SK-N-DZ (cell line): Measurements from ENCODE around the gene PGAM2.

Experiments
- DNase-seq: peaks from one replicate; pipeline ENCODE4 v3.0.0-alpha.2; 2015; ENCODE audit warnings: low spot score

PGAM2 gene

GRCh38 chr7:44085546-44085945 is 20.2 kb upstream of the PGAM2 start:
- no peak for DNase-seq

DNA sequence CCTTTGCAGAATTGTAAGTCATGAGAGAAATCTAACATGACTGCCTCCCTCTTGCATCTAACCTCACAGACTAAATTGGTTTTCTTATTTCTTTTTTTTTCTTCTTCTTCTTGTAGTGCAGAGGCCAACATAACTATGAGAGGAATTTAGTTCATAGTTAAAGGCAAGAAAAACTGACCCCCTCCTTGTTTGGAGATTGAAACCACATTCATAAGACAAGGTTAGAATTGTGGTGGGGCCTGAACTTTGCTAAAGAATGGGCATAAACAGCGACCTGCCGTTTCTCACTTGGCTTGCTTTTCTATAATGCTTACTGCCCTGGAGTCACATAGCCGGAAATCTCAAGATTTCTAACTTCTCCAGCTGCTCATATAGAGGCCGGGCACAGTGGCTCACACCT is 19.3 kb upstream of the PGAM2 start:
- no peak for DNase-seq

DNA sequence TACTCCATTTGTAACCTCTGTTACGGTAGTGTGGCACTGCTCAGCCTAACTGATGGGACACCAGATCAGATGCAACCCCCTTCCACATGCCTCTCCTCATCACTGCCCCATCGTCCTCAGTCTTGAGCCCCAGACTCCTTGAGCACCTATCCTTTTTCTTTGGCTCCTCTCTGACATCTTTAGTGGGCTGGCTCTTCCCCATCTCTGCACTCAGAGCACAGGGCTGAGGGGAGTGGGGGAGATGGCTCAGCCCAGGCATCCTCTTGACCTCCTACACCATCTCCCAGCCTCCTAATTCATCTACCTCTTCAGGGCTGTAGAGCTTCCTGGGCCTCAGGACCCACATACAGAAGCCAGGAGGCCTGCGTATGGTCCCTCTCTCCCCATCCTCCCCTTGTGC is 18.4 kb upstream of the PGAM2 start:
- no peak for DNase-seq

DNA sequence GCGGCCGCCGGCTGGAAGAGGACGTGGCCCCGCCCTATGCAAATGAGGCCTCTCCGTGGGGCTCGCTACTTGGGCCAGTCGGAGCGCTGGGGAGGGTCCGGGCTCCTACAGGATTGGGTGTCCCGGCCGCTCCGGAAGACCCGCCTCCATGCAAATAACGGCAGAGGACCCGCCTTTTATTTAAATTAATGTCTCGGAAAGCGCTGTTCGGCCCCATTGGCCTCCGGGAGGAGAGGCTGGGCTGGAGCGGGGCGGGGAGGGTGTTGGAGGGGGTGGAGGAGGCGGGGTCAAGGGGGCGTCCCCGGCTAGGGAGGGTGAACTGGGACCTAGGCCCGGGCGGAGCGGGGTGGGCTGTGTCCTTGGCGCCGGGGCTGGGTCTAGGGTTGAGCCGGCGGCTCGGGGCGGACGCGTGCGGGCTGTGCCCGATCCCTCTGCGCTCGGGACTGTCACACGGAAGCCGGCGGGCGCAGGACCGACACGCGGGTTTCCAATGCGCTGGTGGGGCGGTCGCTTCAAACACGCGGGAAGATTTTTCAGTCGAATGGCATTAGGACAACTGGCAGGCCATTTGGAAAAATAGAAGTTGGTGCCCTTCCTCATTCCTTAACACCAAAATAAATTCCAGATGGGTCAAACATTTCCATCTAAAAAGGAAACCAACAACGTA is 17.3 kb upstream of the PGAM2 start:
- DNase-seq = peak; percentile 99

DNA sequence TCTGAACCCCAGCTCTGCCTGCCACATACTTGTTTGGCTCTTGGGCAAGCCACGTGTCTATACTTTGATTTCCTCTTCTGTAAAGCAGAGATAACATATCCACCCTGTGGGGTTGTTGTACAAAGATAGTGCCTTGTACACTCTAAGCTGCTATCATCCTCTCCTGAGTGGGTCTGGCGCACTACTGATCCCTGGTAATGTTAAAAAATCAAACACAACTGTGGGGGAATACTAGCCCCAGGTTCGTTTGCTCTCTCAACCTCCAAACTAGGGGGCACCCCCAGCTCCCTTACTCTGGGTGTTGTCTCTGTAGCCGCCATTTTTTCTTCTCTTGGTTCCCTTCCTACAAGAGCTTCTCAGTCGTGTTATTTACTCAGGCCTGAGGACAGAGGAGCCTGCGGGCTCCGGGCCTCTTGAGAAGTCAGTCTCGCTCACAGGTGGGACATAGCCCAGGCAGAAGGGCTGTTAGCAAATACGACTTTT is 15.9 kb upstream of the PGAM2 start:
- DNase-seq = no peak

GRCh38 chr7:44080686-44081265 is 15.4 kb upstream of the PGAM2 start:
- DNase-seq = no peak

- no peak for DNase-seq
Measured at GRCh38 chr7:44080118-44080517, 14.8 kb upstream of the PGAM2 start.

DNA sequence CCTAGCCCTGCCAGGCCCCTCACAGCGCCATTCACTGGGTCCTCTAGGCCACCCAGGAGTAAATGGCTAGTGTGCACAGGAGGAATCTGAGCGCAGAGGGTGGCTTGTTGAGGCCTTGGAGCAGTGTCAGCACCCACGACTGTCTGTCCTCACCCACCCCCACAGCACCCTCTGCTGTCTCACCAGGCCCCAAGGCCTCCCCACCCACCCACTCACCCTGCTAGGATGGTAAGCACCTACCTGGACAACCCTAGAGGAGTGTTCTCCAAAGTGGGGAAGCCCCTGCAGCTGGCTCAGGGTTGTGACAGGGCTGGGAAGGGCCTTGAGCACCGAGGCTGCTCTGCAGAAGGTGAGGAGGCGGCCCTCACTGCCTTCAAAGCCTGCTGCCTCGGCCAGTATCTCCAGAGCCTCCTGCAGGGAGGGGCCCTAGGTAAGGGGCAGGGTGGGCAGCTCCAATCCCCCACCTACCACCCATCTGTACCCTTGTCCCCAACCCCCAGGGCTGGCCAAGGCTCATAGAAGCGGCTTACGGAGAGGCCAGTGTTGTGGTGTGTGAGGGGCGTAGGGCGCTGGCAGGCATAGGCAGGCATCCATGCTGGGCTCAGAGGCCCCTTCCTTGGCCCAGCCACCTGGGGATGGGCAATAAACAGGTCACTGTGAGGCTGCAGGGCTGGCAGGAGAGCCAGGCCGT is 14.1 kb upstream of the PGAM2 start:
- DNase-seq = no peak

DNA sequence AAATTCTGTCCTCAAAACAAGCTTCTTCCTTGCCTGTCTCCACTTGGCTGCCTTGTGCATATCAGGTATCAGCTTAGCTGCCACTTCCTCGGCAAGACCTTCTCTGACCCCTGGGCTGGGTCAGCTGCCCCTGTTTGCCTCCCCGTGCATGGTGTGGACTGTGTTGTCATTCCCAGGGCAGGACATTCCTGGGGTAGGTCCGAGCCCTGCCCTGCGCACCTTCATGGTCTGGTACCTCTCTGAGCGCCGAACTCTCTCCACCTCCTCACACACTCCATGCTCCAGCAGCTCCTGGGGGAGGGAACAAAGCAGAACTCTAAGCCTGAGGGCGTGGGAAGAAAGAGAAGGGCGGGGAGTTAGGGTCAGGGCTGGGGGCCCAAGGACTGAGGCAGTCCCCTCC is 13.2 kb upstream of the PGAM2 start:
- DNase-seq = no peak

GRCh38 chr7:44077681-44078091 is 12.3 kb upstream of the PGAM2 start:
- DNase-seq = no peak

DNA sequence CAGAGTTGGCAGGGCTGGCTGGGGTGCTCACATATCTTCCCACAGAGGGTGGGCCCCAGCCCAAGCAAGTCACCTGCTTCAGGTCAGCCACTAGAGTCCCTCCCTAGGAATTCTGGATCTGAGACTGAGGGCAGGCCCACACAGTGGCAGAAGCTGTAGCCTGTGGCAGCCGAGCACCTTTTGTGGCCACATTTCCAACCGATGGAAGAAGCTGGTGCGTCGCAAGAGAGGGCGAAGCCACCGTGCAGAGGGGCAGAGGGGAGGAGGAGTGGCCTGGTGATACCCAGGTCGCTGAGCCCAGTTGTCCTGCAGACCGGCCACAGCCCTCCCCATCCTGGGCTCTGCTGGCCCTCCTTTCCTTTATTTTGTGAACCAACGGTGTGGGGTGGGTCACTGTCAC is 11.7 kb upstream of the PGAM2 start:
- DNase-seq = no peak

GRCh38 chr7:44076101-44076895 is 10.9 kb upstream of the PGAM2 start:
- no peak for DNase-seq

DNA sequence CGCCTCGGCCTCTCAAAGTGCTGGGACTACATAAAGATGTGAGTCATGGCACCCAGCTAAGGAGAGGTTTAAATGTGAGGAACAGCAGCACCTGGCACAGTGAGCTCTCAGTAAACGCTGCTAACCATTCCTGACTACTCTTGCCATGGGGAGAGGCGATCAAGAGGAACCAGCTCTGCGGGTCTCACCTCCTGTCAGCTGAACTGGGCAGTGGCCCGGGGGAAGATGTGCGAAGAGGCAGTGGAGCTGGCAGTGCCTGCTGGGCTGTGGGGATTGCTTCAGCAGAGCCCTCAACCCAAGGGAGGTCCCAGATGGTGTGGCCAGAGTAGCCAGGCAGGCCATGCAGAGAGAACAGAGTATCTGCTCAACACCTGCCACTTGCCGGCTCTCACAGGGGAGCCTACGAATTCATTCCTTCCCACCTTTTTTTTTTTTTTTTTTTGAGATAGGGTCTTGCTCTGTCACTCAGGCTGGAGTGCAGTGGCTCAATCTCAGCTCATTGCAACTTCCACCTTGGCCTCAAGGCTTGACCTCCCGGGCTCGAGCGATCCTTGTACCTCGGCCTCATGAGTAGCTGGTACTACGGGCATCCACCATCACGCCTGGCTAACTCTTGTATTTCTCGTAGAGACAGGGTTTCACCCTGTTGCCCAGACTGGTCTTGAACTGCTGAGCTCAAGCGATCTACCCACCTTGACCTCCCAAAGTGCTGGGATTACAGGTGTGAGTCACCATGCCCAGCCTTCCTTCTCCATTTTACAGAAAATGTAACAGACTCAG is 10.1 kb upstream of the PGAM2 start:
- DNase-seq = no peak

DNA sequence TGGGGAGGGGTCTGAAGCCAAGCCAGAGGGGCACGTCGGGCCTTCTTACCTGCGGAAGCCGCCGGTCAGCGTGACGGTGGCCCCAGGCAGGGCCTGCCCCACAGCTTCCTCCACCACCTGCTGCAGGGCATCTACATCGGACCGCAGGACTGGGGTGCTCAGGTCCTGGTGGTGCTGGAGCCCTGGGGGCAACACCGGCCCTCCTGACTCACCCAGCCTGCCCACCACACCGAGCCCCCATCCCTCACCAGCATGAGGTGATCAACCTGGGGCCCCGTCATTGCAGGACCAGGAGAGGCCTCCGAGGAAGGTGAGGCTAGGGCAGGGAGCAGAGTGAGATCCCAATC is 9.0 kb upstream of the PGAM2 start:
- DNase-seq = no peak

- no peak for DNase-seq
Measured at GRCh38 chr7:44073664-44074348, 8.4 kb upstream of the PGAM2 start.

DNA sequence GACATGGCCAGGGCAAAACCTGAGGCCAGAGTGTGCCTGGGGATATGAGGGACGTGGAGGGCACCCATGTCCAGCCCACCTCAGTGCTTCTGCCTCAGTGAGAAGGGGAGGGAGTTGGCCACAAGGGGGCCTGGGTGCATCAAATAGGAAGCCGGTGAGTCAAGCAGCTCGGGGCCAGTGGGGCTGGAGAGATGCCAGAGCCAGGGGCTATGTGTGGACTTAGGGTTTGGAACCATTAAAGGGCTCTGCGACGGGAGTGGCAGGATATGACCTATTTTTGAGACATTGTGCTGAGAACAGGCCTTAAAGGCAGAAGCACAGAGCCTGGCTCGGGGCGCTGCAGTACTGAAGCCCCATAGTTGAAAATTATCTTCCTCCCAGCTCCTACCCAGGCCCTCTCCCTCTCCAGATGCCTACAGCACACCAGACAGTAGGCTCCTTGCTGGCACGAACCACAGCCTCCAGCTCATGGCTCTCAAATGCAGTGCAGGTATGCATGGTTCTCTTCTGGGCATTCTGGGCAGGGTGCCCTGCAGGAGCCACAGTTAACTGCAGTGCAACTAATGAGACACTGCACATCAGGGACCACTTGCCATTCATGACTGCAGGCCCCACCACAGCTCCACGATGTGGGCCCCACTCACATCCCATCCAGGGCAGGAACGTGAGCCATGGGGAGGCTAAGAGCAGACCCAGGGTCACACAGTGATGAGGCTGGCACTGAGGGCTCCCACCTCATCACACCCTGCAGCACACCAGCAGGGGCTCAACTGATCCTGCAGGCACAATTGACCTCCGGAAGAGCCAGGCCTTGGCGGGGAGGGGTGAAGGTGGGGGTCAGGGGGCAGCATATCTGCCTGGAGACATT is 7.2 kb upstream of the PGAM2 start:
- peak; percentile 68 for DNase-seq

- DNase-seq = no peak
Measured at GRCh38 chr7:44071726-44072363, 6.5 kb upstream of the PGAM2 start.

DNA sequence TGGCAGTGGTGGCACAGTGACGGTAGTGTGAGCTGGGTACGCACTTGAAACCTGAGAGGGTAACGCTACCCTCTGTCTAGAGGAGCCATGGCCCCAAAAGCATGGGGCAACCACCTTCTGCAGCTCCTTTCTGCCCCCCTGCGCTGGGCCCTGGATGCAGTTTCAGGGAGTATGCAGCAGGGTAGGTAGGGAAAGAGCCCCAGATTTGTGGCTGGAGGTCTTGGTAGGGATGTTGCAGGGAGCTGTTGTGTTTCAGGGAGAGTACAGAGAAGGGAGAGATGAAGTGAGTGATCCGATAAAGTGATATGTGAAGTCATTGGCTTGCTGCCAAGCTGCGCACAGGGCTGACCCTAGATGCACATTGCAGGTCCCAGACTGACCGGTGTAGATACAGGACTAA is 2.7 kb upstream of the PGAM2 start:
- peak; percentile 61 for DNase-seq
